HG02588 (cell line): ENCODE results near the gene RETSAT.
"Not testable (repeated sequence)": the region's sequence is repeated elsewhere in the genome, so short reads cannot be mapped to it uniquely, and the experiment has no call there.

Experiments used
- ATAC-seq: cut with Tn5 transposase; IDR thresholded peaks from one replicate; pipeline ENCODE4 v1.9.1; 2021; ENCODE audit warnings: mild to moderate bottlenecking, moderate library complexity; ENCODE audit not compliant: unreplicated experiment

The RETSAT gene

DNA sequence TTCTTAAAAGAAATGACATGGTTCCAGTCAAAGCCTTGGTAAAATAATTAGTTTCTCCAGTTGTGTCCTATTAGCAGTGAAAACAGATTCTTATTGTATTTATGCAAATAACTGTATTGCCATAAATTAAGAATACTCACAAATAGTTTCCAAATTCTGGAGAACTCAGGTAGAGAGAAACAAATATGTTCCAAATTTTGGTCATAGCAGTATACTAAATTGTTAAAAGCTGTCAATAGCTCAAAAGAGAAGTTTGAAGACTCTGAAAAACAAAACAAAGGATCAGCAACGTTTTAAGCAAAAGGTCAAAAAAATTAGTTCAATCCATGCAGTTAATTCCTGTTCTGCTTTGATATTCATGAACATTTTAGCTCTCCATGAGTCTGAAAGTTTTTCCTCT lies 25.7 kb upstream of the RETSAT start:
- no peak for ATAC-seq

DNA sequence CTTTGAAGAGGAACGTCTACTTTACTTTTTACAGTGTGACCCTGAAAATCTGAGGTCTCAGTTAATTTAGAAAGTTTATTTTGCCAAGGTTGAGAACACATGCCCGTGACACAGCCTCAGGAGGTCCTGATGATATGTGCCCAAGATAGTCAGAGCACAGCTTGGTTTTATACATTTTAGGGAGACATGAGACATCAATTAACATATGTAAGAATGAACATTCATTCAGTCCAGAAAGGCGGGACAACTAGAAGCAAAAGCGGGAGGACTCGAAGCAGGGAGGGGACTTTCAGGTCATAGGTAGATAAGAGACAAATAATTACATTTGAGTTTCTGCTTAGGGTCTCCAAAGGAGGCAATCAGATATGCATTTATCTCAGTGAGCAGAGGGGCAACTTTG lies 23.9 kb upstream of the RETSAT start:
- no peak for ATAC-seq

DNA sequence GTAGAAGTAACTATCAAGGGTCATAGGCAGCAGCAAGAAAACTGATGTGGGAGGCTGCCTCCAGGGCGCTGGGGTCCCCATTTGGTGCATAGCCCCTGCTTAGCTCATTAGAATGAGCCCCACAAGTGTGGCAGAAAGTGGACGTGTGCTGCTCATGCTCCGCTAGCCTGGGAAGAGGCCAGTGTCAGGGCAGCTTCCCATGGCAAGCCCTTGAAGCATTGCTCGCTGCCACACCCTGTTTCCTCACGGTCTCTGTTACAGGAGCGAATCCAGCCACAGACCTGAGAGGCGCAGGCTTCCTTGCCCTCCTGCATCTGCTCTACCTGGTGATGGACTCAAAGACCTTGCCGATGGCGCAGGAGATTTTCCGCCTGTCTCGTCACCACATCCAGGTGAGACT lies 22.8 kb upstream of the RETSAT start:
- ATAC-seq, result no peak

DNA sequence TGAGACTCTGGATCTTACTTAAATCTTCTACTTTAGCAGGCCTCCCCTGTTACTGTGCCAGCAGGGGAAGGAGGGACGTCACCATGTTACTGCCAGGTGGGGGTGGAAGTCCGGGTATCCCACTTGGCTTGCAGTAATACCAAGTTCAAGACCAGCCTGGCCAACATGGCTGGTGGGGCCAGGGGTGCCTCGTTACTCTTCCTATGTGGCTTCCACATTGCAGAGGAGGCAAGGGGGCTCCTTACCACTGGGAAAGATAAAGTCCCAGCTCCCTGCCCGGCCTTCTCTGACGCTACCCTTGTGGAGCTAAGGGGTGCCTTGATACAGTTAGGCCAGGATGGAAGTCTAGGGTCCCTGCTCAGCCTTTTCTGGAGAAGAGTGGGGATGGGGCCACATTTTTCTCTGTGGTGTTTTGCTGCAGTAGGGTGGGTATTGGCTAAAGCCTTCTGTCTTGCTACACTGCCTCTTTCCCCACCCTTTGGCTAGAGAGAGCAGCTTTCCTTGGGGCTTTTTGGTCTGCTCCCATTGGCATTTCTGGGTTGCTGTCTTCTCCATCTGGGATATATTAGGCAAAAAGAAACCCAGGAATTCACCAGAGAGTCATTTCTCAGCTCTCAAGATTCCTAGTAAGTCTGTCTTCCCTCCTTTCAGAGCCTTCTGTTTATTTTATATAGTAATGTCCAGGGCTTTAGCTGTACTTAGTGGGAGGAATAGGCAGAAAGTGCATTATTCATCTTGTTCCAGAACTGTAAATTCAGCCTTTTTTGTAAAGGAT lies 22.1 kb upstream of the RETSAT start:
- ATAC-seq, result no peak

DNA sequence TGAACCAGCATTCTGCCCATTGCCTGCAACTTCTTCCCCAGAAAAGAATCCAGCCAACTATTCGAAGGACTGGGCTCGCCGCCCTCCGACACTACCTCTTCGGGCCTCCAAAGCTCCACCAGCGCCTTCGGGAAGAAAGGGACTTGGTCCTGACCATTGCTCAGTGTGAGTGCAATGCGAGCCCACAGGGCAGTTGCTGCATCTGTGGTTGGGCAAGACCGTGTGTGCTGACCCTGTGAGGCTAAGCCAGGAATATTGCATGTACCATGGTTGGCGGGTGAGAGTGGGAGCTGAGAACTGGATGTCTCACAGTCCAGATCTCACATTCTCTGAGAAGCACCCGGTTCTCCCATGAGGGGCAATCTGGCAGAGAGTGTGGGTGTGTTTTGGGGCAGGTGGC lies 16.7 kb upstream of the RETSAT start:
- no peak for ATAC-seq

DNA sequence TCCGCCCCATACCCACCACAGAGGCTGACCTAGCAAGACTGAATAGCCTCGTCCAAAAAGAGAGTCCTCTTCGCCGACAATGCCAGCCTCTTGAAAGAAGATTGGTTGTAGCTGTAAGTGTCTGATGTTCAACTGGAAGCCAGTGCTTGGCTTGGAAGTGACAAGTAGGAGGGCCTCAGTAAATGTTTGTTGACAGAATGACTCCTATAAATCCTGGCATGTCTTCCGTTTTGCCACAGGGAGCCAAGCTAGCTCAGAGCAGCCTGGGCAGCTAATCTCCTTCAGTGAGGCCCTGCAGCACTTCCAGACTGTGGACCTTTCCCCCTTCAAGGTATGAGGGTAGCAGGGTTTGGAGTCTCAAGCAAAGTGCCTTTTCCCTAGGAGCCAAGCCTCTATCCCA lies 15.2 kb upstream of the RETSAT start:
- ATAC-seq, result no peak

DNA sequence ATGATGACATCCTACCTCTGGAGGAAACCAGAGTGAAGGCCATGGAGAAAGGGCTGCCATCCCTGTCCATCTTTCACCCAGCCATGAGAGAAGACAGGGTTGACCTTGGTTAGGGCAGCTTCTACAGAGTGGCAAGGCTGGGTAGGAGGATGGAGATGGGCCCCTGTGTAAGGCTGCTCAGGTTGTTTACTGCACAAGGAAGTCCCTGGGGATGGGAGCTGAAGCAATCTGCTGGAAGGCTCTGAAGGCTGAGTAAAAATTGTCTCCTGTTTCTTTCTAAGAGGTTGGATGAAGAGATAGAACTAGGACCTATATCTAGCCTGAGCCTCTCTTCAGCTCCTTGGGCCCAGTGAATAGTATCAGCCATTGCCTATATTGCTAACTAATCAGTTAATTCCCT lies 14.6 kb upstream of the RETSAT start:
- ATAC-seq, result no peak

DNA sequence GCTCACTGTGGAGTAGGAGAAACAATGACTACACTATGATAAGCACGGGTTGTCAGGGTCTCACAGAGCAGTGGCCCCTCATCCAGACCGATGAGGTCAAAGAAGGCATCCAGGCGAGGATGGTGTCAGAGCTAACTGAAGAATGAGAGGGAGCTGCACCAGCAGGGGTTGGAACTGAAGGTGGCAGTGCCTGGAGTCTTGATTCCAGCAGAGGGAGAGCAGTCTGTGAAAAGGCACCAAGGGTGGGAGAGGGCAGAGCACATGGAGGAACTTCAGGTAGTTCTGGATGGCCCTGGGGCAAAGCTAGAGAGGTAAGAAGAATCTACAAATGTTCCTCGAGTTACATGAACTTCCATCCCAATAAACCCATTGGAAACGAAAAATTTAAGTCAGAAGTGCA lies 12.9 kb upstream of the RETSAT start:
- no peak for ATAC-seq

DNA sequence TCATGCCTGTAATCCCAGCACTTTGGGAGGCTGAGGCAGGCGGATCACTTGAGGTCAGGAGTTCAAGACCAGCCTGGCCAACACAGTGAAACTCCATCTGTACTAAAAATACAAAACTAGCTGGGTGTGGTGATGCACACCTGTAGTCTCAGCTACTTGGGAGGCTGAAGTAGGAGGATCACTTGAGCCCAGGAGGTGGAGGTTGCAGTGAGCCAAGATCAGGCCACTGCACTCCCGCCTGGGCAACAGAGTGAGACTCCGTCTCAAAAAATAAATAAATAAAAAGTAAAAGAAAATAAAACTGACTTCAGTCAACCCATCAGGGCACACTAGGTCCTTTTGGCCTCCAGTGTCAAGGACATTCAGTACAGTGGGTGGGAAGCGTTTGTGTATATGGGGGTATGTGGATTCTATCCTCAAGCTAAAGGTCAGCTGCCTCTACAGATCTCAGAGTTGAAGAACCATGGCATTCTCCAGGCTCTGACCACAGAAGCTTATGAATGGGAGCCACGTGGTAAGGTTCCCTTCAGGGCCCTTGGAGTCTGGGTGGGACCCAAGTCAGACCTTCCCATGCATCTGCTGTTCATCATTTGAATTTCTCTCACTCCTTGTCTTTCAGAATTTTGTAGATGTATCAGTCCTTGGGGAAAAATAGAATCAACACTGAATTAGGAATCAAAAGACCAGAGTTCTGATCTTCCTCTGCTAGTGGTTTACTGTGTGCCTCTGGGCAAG lies 8.5 kb upstream of the RETSAT start:
- ATAC-seq, result not testable (repeated sequence)

DNA sequence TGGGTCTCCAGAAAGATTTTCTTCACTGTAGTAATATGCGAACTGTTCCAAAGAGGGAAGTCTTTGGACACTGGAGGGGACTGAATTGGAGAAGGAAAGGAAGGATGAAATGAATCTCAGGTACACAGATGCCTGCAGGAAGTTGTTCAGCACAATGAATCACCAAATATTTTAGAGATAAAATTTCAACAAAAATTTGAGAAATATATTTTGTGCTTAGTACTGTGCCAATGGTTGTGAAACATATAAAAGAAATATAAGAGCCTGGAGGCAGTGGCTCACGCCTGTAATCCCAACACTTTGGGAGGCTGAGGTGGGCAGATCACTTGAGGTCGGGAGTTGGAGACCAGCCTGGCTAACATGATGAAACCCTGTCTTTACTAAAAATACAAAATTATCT lies 3.4 kb upstream of the RETSAT start:
- no peak for ATAC-seq

DNA sequence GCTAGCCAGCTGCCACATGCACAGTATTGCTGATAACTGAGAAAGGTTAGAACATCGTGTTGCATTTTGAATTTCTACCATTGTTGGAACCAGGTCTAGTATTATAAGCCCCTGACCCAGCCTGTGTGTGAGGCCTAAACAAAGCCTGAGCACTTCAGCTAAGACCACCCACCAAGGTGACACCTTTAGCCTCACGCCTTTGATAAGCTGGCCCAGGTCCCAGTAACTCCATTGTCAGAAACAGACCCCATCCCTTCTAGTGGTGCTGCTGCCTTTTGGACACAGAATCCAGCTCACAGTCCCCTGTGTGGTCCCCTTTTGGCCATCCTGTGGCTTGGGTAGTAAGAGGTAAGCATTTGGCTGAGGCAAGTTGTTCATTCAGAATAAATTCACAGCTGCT lies 1.9 kb upstream of the RETSAT start:
- ATAC-seq, result no peak

DNA sequence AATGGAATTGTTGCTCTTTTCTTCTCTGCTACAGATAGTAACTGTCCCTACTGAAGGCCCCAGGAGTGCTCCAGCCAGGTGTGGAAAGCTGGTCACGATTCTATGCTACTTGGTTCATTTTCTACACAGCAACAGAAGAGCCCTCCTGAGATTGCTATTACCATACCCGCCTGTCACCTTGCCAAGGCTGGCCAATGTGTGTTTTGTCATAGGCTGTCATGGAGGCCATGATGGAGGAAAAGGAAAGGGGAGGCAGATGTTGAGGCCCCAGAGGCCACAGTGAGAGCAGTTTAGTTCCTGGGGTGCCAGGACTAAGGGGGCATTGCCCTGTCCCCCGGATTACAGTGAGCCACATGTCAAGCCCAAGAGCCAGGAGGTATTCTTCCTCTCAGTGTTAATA lies 1.2 kb upstream of the RETSAT start:
- ATAC-seq, result no peak

DNA sequence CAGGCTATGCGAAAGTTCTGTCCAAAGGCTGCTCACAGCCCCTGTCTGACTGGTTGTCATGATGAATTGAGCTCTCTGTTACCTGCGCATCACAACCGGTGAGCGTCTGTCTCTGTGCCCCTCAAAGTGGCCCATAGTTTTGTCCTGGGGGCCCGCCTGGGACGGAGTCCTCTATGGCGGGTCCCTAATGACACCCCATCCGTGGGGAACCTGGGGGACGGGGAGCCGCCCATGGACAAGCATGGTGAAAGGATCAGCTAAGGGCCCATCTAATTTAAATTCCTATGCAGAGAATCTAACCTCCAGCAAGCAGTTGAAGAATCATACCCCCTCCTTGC lies 714 bp upstream of the RETSAT start:
- peak; percentile 1 for ATAC-seq

DNA sequence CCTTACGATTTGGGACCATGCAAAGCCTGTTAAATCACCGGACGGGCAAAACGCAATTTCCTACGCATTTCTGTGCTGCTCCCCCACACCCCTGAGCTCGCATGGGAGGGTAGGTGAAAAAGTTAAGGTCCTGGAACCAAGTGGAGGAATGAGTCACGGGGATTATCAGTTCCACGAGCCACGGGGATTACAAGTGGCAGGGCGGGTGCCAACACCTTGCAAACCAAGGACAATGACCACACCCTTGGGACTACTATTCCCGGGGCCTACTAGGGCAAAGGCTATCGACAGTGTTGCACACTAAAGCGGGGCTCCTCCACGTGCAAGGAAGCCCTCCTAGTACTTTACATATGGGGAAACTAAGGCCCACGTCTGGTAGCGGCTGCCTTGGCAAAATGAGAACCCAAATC lies 447 bp downstream of the RETSAT start:
- peak; percentile 4 for ATAC-seq

DNA sequence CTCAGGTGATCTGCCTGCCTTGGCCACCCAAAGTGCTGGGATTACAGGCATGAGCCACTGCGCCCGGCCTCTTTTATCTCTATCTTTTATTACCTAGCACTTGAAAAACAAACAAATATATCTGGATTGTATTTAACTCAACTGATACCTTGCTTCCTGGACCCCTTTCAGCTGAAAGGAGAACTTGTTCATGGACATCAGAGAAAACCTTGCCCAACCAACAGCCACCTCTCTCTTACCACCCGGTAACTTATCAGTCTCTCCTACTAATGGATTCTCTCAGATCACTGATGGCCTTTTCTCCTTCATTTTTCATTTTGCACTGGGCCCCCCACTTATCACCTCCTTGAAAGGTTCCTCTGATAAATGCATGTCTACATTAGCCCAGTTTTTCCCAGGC lies 6.7 kb downstream of the RETSAT start:
- ATAC-seq, result no peak

DNA sequence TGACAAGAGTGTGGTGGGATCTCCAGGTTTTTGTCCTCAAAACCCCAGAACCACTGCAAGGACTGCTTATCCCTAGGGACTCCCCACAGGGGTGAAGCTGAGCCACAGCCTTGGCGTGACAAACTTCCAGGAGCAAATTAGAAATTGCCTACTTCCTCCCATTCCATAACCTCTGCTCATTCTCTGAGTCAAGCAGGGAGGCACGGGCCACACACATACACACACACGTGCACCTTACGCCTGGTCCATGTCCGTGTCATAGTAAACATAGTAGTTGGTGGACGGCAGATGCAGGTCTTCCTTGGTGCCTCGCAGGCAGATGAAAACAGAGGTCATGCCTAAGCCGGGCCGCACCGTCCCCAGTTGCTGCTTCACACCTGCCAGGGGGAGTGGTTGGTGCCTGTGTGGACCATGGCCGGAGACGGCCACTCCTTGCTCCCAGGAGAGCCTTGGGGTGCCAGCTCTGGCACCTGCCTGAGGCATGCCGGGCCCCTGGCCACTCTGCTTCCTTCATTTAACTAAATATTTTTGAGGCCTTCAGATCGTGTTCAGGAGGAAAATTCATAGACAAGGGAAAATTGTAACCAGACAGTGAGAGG lies 9.9 kb downstream of the RETSAT start:
- ATAC-seq, result no peak

DNA sequence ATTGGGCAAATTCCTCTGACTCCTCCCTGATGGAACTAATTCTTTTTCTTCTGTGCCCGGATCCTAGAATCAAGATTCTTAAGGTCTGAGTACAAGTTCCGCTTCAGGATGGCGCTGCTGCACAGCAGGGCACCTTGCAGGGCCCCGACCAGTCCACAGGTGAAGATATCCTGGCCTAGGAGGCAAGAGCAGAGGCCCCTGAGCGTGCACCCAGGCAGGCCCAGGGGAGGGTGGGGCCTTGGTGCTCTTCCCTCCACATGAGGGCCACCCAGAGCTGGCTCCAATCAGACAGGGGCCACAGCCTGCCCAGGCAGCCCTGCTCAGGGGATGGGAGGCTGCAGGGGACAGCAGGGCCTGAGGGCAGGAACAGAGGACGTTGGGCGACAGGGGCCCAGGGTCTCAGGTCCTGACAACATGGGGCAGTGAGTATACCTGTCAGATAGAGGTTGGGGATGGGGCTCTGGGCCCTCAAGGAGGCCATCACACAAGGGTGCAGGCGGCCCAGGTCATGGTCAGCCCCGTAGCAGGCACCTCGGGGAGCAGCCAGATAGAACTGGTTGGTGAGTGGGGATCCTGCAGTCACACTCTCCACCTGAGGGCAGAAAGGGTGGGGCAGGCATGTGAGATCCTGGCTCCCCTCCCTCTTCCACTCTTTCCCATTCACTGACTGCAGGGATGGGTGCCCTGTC lies 11.0 kb downstream of the RETSAT start:
- not testable (repeated sequence) for ATAC-seq

DNA sequence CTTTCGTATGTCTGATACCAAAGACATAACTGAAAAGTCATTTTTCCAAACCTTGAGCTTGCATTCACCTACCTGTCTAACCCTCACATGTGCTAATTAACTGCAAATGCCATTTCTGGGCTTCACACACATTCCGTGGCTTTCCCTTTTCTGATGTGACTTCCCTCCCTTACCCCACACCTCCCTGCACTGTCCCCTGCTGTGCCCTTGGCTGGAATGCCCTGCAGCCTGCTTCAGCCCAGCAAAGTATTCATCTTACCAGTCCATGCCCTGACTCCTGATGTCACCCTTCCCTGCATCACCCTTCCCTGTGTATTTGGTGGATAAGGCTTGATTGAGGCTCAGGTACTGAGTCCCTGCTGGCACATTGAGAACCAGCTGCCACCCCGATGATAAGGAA lies 12.2 kb downstream of the RETSAT start:
- no peak for ATAC-seq

DNA sequence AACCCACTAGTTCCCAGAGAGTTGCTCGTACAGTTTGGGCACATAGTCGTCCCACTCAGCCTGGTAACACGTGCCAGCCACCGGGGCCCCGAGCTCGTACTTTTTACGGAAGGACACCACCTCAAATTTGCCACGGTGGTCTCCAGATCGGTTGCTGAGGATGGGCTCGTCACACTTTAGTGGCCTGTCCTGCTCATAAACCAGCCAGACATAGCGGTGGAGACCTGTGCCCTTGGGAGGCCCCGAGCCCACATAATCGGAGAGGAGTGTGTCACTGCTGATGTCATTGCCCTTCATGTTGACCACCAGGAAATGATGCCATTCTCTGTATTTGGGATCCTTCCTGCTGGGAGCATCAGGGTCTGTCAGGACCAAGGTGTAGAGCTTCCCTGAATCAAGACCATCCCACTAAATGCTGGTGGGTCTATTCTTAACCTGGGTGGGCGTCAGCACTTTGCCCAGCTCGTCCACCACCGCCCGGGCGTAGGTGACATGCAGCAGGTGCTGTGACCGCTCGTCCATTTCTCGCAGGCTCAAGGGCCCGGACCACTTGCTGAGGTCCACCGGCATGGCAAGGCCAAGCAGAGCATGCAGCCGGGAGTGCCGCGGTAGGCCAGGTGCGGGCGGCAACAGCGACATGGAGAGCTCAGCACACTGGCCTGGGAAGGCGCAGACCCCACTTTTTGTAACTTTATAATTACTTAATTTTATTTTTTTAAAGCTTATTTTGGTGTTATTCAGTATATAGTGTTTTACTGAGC lies 12.9 kb downstream of the RETSAT start:
- no peak for ATAC-seq

DNA sequence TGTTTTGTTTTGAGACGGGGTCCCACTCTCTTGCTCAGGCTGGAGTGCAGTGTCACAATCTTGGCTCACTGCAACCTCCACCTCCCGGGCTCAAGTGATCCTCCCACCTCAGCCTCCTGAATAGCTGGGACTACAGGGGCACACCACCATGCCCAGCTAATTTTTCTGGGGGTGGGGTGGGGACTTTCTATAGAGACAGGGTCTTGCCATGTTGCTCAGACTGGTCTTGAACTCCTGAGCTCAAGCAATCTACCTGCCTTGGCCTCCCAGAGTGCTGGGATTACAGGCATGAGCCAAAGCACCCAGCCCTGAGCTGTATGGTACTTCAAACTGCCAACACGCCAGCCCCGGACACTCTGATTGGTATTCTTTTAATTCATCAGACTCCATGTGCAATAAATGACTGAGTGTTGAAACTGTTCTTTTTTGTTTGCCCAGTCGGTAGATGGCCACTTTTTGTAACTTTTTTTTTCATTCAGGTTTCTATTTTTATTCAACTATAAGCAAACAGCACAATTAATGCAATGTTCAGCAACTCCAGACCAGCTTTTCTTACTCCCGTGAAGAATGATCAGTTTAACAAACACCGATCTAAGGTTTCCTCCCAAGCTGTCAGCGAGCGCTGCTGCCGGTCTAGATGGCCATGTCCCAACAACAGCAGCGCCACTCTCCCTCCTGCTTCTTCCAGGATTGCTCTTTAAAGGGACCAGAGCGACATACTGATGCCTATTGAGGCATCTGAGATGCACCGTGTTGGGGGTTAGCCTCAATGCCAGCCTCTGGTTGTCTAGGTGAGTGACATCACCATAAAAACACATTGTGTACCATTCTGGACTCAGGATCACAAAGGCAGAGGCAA lies 14.1 kb downstream of the RETSAT start:
- no peak for ATAC-seq
